HG03060 (cell line): ENCODE measurements around the gene SEMA6B.
"Not testable (repeated sequence)": the region's sequence is repeated elsewhere in the genome, so short reads cannot be mapped to it uniquely, and the experiment has no call there.

Source experiments
- ATAC-seq: cut with Tn5 transposase; IDR thresholded peaks from one replicate; pipeline ENCODE4 v1.9.1; 2021; ENCODE audit warnings: low read depth, moderate number of reproducible peaks; ENCODE audit not compliant: unreplicated experiment

SEMA6B gene

GRCh38 chr19:4529924-4530522, 29.5 kb downstream of the SEMA6B start:
- no peak for ATAC-seq

- ATAC-seq, result no peak
These were observed 30.6 kb downstream of the SEMA6B start for GRCh38 chr19:4528843-4529242.

- not testable (repeated sequence) for ATAC-seq
These were observed 32.1 kb downstream of the SEMA6B start for GRCh38 chr19:4527377-4527776.

GRCh38 chr19:4525563-4526002, 33.9 kb downstream of the SEMA6B start:
- ATAC-seq, result no peak

- ATAC-seq, result no peak
These were observed 34.5 kb downstream of the SEMA6B start for GRCh38 chr19:4524808-4525562.

- ATAC-seq, result no peak
These were observed 36.0 kb downstream of the SEMA6B start for GRCh38 chr19:4523306-4524110.

GRCh38 chr19:4522291-4523002, 37.0 kb downstream of the SEMA6B start:
- ATAC-seq, result no peak

GRCh38 chr19:4521888-4522242, 37.6 kb downstream of the SEMA6B start:
- no peak for ATAC-seq

GRCh38 chr19:4521170-4521887, 38.2 kb downstream of the SEMA6B start:
- ATAC-seq, result no peak

GRCh38 chr19:4519521-4520277, 39.8 kb downstream of the SEMA6B start:
- no peak for ATAC-seq

- no peak for ATAC-seq
These were observed 40.4 kb downstream of the SEMA6B start for GRCh38 chr19:4519172-4519496.

- no peak for ATAC-seq
These were observed 40.9 kb downstream of the SEMA6B start, which contains the start of gene PLIN4 for GRCh38 chr19:4518345-4519171. TSS of gene PLIN4 (minus strand) at chr19:4518486. CDS start at chr19:4518272, 214 bp downstream.

GRCh38 chr19:4517451-4518057, 41.9 kb downstream of the SEMA6B start:
- ATAC-seq, result no peak

- no peak for ATAC-seq
These were observed 42.6 kb downstream of the SEMA6B start for GRCh38 chr19:4516939-4517300.

GRCh38 chr19:4516199-4516938, 43.1 kb downstream of the SEMA6B start:
- no peak for ATAC-seq

GRCh38 chr19:4515732-4516131, 43.8 kb downstream of the SEMA6B start:
- no peak for ATAC-seq

GRCh38 chr19:4513248-4513647, 46.2 kb downstream of the SEMA6B start:
- ATAC-seq, result no peak

GRCh38 chr19:4512070-4512469, 47.4 kb downstream of the SEMA6B start:
- no peak for ATAC-seq
